ENCODE data around the gene SOX14.

The SOX14 gene

DNA sequence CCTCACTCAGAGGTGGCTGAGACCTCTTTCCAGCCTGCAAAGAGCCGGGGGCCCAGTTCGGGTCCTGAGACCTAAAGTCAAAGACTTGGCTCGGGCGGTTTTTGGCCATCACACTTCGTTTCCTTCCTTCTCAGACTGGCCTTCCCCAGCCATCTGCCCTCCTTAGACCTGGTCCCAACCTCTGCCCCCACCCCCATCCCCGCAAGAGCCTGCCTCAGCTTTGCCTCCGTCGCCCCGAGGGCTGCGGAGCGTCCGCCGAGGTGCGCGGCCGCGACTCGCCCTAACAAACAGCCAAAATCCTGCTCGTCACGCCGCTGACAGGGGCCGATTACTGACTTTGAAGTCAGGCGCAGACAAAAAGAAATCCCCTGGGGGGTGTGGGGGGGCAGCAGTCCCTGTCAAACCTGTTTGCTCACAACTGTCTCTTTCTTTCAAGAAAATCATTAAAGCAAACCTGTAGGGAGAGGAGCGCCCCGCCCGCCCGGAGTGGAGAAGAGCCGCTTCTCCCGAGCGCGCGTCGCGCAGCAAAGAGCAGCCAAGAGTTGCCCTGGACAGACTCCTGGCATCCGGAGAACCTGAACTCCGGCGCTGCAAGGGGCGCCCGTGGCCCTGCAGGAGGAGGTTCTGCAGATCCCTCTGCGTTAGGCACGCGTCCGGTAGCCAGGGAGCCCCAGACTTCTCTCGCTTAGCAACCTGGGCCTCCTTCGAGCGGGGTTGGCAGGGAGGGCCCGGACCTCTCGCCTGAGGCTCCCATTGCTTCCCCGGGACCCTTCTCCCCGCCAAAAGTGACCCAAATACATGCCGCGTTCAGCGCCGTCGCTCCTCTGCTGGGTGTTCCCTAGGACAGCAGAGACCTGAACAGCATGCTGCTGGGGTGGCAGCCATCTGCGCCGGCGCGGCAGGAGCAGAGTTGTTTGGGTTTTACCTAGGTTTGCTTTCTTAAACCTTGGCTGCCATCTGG lies 4.5 kb downstream of the SOX14 start:
- DNase-seq = no peak

DNA sequence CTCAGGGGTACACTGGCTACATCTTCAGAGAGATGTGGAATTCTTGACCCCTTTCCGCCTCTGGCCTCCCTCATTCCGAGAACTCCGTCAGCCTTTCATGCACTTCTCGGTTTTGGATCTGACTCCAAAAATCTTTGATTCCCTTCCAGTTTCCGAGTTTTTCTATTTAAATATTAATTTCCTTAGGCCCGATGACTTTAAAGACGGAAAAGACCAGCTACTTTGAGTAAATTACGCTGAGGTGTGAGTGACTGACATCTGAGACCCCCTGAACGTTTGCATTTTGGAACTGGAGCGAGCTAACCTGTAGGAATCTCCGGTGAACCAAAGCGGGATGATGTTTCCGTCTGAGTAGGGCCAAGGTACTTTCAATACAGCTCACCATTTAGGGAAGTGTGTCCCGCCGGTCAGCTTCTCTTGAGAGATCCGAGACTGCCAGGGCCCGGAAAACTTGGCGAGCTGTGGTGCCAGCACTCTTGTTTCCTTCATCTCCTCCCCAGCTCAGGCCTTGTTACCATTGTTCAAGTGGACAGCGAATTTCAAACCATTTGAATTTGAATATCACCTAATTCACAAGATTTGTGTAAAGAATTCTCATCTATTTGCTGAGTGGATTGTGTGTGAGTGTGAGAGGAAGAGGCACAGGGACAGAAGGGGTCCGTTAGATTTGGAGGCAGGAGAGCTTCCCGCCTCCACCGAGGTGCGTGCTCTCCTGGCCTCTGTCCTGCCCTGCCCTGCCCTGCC lies 5.4 kb downstream of the SOX14 start:
- DNase-seq = no peak

DNA sequence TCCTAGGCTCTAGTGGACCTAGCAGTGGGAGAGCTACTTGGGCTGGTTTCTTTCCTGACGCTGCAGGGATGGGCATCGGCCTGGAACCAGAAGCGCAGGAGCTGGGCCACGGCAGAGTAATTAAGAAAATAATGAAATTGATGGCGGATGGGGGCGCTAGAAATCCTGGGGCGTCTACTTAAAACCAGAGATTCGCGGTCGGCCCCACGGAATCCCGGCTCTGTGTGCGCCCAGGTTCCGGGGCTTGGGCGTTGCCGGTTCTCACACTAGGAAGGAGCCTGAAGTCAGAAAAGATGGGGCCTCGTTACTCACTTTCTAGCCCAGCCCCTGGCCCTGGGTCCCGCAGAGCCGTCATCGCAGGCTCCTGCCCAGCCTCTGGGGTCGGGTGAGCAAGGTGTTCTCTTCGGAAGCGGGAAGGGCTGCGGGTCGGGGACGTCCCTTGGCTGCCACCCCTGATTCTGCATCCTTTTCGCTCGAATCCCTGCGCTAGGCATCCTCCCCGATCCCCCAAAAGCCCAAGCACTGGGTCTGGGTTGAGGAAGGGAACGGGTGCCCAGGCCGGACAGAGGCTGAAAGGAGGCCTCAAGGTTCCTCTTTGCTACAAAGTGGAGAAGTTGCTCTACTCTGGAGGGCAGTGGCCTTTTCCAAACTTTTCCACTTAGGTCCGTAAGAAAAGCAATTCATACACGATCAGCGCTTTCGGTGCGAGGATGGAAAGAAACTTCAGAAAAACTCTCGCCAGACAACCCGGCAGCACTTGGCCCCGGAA lies 6.1 kb downstream of the SOX14 start:
- DNase-seq = no peak

- no peak for DNase-seq
Observed at GRCh38 chr3:137770835-137771399, 6.8 kb downstream of the SOX14 start.

- DNase-seq = no peak
Observed at GRCh38 chr3:137771401-137772213, 7.5 kb downstream of the SOX14 start.

DNA sequence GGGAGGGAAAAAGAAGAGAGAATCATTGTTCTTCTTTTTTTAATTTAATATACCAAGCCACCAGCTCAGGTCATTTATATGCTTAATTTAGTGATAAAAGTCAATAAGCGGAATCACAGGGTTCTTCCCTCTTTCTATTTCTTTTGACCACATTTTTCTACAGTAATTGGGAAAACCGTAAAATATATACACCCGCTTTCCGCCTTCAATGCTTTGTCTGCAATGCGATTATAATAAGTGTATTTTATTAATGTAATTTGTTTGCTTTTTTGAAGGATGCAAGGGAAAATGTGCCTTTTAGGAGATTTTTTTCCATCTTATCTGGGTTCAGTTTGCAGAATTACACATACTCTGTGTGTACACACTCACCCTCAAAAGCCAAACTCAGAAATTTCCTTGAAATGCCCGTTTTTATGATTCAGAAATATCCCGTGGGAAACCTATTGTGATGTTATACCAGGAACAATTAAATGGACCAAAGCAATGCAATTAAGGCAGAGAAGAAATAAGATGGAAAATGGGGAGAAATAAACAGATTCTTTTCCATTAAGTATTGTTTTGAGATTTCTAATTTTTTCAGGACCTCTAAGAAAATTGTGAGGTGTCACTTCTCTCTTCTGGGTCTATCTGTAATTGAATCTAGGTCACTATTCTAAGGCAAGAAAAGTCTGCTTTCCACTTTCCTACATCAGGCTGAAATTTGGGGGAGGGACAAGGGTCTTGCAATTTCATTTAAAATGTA lies 8.3 kb downstream of the SOX14 start:
- DNase-seq = no peak

DNA sequence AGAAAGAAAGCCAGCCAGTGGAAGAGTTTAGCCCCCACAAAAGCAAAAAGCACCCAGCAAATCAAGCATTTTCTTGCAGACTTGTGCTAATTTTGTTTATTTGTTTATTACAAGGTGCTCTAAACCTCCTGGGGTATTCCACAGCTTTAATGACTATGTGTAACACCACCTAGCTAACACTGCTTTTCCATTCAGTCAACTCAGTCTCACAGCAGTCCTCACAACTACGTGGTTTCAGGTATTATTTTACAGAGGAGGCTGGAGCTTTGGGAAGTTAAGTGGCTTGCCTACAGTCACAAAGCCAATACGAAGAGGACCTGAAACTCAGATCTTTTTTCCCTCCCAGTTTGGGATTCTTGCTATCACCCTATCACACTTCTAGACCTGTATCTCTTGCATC lies 14.8 kb downstream of the SOX14 start:
- DNase-seq = no peak

DNA sequence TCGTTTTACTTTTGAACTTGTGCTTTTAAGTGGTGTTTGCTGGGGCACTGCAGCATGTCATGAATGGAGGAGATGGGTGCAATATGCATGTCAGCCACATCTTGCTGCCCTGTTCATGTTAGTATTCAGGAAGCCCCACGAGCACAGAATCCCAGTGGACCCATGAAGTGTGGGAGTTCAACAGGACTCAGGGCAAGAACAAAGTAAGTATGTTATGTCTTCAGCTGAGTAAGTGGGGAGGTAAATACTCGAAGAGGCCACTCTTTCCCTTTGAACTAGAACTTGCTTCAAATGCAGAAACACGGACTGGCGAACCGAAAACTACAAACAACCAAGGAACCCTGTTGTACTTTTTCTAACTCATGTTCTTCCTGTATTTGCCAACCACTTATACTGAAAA lies 23.4 kb downstream of the SOX14 start:
- no peak for DNase-seq

DNA sequence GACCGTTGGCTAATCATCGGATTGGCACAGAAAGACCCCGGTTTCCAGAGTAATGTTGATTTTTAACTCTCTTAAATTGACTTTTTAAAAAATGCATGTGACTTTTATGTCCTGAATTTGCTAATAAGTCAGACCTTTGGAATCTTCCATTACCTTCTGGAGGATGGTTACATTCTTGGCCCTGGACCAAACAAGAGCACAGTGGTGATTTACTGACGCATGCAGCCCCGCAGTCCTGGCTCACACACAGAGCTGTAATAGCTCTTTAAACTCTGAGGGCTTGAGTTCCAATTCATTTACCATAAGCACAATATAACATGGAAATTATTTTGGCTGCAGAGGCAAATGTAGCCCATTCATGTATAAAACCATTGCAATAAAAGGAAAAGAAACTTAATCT lies 25.1 kb downstream of the SOX14 start:
- DNase-seq = no peak

DNA sequence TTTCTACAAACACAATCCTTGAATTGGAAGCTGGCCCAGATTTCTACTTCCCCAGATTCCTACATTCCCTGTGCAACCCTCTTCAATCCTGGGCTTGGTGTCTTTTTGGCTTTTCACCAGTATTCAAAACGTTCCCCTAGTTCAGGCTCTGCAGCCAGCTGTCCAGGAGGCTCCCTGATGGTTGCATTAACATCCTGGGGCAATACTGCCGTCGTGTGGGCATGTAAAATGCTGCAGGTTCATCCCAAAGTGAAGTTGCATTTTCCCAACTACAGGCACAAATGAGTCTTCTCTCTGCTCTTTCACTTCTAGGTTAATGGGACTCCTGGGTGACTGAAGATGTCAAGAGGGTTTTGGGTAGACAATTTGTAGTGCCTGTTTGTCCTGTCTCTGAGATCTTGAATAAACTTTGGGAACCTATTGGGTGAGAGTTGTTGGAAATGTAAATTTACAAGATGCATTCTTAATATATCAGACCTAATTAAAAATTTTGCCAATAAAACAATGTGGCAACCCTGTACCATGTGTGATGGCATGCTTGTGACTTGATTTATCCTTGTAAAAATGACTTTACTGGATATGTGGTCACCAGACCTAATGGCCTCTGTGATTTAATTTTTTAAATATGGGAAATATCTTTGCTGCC lies 28.6 kb downstream of the SOX14 start:
- DNase-seq = no peak

- no peak for DNase-seq
Observed at GRCh38 chr3:137796993-137797392, 32.9 kb downstream of the SOX14 start.

DNA sequence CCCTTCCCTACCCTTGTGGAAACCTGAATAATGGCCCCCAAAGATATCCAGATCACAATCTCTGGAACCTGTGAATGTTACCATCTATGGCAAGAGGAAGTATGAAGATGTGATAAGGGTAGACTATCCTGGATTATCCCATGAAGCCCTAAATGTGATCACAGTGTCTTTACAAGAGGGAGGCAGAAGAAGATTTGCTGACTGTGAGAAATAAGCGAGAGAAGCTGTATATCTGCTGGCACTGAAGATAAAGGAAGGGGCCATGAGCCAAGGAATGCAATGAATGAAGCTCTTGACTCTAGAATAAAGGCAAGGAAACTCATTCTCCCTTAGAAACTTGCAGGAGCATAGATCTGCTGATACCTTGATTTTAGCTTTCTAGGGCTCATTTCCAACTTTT lies 39.1 kb downstream of the SOX14 start:
- no peak for DNase-seq

- DNase-seq = no peak
Observed at GRCh38 chr3:137807998-137808397, 43.9 kb downstream of the SOX14 start.

- no peak for DNase-seq
Observed at GRCh38 chr3:137809509-137809908, 45.4 kb downstream of the SOX14 start.

- no peak for DNase-seq
Observed at GRCh38 chr3:137812023-137812422, 47.9 kb downstream of the SOX14 start.

DNA sequence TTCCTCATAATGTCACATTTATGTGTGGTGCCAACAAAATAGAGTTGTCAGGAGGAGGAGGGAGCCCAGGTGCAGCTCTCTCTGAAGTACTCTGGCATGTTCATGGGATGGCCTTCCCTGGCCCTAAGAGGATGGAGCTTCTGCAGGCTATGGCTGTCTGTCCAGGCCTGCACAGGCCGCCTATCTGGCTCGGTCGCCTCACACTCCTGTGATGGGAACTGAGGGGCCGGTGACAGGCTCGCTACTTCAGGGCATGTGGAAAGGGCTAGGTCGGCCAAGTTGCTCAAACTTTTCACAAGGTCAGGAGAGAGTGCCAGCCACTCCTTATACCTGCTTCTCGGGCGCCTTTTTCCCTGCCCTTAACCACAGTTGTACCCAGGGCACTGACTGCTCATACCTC lies 51.1 kb downstream of the SOX14 start:
- DNase-seq = no peak

Data from right forelimb (tissue), 1 donor.